ENCODE measurements around the gene JPH3.

- TF ChIP-seq CTCF (IDR thresholded peaks at IDR 0.05) (no peak), NR3C1 (IDR thresholded peaks at IDR 0.05) (no peak), CBX2 (IDR thresholded peaks at IDR 0.05; ENCODE audit: borderline replicate concordance, low read depth) (no peak), MYC (IDR thresholded peaks at IDR 0.05; ENCODE audit: borderline replicate concordance, low read length) (no peak), SMC3 (IDR thresholded peaks at IDR 0.05) (no peak)
Observed at GRCh38 chr16:87608400-87608985, 6.2 kb downstream of the JPH3 start.
